GM18505 (cell line): ENCODE data around the gene ZNF732.

Experiments used
- ATAC-seq: cut with Tn5 transposase; IDR thresholded peaks from one replicate; pipeline ENCODE4 v1.9.1; 2021; ENCODE audit not compliant: unreplicated experiment
- POLR2A ChIP-seq: IDR thresholded peaks from 4 replicates; pipeline ENCODE4 v1.6.1; 2011; ENCODE audit warnings: borderline replicate concordance; ENCODE audit not compliant: insufficient read depth, insufficient read length; ENCODE audit errors: extremely low read depth

Gene ZNF732

DNA sequence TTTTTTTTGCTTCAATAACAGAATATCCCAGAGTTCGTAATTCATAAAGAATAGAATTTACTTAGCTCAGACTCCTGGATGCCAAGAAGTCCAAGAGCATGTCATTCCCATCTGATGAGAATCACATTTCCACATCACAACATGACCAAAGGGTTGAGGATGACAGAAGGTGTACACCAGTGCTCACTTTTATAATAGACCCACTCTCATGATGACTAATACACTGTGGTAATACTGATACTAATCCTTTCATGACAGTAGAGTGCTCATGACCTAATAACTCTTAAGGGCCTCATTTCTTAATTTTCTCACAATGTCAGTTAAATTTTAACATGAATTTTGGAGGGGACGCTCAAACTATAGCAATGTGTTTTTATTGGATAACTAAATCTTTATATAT is 69.2 kb downstream of the ZNF732 start:
- no peak for TF ChIP-seq POLR2A
- ATAC-seq = no peak

DNA sequence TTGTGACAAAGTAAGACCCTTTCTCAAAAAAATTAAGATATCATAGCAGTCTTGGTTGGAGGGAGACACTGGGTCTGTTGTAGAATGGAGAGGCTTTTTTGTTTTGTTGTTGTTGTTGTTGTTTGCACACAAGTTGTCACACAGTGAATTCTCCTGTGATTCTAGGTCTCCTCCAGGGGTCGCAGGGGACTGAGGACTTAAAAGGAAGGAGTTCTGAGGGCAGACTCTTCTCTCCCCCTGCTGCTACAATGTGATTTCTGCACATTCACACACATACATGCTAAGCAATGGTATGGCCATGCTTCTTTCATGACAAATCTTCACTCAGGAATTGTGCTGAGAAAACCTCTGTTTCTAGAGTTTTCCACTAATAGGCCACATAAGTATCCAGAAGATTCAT is 71.1 kb downstream of the ZNF732 start:
- TF ChIP-seq POLR2A = no peak
- no peak for ATAC-seq

DNA sequence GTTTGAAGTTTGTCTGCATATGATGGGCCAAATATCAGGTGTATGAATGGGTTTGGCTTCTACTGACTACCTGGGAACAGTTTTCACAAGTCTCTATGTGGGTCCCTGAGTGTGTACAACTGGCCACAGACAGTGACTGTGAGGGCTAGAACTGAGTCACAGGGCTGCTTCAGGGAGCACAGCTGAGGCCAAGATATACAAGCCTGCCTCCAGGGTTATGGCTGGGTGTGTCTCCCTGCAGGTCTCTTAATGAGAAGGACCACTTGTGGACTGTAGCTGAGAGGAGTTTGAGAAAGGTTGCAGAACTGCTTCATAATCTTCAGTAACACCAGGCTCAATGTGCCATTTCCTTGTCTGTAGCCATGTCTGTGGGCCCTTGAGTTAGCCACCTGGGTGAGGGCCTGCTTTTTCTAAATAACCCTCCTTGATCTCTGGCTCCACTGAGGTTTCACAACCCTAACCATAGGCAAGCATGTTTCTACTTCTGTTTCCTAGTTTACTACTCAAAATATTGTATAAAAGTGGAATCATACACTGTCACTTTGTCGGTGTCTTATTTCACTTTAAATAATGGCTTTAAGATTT is 81.3 kb downstream of the ZNF732 start:
- no peak for ATAC-seq
- TF ChIP-seq POLR2A = no peak
